T follicular helper cell (primary cell): ENCODE measurements around the gene MYO15B.

Source experiments
- DNase-seq: peaks from one replicate; pipeline ENCODE4 v3.0.0-alpha.2; 2020; ENCODE audit warnings: low read depth

MYO15B gene

DNA sequence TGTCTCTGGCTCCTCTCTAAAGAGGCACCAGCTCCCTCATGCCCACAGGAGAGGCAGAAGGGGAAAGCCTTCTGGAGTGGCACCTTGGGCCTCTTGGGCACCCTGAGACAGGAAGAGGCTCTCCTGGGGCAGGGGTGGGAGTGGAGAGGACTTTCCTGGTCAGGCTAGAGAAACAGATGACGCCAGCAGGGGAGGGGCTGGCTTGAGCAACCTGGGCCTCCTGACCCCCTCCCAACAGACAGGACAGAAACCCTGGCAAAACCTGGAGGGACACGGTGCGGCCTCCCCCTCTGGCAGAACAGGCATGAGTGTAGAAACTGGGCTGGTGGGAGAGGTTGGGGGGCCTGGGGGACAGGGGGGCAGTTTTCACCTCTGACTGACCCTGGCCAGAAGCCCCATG is 51.7 kb downstream of the MYO15B start:
- DNase-seq = no peak

DNA sequence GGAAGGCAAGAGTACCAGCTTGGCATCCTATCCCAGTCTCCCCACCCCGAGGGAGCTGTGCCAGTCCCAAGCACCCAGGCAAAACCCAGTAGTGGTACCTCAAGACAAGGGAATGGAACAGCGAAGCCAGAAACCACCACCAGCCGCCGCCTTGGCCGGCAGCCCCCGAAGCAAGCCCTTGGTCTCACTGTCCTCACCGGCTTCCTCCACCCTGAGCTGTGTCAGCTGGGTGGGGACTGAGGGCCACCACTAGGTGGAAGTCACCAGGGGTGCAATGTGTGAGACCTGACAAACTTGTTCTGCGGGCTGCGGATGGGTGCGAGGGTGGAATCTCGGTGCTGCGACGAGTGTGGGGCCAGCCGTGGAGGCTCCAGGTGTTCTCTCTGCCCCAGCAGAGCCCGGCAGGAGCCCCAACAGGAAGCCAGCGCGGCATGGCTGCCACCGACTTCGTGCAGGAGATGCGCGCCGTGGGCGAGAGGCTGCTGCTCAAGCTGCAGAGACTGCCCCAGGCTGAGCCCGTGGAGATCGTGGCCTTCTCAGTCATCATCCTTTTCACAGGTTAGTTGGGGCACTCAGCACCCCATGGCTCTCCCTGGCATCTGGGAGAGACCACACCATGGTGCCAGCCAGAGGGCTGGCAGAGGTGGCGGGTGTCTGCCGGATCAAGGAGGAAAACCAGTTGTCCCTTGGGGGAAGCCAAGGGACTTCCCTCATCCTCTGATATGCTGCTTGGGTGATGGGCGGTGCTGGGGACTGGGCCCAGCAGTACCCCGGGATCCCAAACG is 52.4 kb downstream of the MYO15B start:
- no peak for DNase-seq

DNA sequence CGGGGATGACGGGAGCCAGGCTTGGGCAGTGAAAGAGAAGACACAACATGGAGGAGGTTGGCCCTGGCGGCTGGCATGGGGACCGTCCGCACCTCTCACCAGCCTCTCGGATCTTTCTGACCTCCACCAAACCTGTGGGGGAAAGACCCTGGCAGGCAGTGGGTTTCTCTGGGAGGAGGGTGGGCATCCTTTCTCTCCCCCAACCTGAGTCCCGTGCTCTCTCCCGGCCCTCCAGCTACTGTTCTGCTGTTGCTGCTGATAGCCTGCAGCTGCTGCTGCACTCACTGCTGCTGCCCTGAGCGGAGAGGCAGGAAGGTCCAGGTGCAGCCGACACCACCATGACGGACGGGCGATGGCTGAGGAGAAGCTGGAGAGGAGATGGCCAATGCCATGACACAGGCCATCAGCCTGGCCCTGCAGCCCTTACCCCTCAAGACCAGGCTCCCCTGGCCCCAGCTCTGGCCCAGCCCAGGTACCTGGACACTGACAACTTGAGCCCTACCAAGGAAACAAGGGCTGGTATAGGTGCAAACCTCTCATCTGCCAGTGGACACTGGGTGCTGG is 53.0 kb downstream of the MYO15B start:
- DNase-seq = no peak

DNA sequence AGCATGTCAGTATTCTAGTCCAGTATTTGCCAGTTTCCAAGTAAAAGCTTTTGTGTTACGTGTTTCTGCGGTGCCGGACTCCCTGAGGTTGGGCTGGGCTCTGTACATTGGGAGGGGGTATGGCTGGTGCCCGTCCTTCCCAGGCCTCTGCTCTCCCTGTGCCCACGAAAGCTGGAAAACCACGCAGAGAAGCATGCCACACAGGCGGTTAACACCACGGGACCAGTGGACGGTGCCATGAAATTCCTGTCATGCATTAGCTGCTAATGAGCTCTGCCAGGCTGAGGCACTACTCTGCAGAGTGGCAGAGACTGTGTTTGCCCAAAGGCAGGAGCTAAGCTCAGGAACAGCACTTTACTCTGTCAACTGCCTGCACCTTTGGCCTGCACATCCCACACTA is 53.7 kb downstream of the MYO15B start:
- DNase-seq = no peak

DNA sequence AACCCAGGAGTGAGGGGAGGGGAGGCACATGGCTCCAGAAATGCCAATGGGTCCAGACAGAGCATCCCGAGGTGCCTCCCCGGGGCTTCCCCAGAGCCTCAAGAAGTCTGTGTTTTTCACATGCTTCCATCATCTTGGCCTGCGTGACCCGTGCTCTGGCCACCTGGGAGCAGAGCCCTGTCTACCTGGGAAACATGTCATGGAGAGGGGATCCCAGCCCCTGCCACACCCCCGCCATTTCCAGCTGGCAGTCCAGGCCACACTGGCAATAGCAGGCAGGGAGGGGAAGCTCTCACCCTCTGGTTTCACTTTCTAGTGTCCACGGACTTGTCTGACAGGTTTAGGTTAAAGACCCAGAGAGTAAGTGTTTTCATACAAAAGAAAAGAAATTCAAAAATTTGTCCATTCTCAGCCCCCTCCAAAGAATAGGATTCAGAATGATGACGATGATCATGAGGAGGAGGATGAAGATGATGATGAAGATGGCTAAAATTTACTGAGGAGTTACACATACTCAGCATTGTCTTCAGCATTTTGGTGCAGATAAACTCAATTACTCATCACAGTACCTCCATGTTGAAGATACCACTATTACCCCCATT is 54.7 kb downstream of the MYO15B start:
- DNase-seq = no peak

DNA sequence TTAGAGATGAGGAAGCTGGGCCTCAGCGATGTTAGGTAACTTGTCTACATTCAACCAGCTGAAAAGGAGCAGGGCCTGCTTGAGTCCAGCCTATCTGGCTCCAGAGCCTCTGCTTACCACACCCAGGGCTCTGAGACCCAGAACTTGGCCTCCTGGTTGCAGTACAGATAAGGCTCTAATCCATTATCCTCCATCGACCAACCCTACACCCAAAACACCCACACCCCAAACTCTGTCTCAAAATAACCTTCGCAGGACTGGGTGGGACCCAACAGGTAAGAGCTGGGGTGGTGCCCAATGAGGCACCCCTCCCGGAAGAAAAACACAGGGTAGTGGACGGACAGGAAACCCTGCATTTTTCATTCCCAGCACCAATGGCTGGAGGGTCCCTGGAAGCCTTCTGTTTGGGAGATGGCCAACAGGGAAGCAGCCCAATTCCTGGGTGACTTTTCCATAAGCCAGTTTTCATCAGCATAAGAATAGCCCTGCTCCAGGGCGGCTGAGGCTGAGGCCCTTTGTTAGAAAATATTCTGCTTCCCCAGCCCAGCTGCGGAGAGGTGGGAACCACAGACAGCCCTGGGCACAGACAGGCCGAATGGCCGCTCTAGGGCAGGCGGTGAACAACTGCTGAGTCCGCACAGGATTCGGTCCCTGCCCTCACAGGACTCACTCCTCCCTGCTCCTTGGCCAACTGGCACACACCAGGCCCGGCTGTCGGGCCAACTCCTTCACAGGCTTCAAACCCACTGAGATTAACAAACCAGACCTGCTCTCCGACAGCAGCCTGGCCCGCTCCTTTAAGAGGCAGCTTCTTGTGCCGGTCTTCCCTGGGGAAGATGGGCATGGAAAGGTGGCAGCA is 55.4 kb downstream of the MYO15B start:
- no peak for DNase-seq

DNA sequence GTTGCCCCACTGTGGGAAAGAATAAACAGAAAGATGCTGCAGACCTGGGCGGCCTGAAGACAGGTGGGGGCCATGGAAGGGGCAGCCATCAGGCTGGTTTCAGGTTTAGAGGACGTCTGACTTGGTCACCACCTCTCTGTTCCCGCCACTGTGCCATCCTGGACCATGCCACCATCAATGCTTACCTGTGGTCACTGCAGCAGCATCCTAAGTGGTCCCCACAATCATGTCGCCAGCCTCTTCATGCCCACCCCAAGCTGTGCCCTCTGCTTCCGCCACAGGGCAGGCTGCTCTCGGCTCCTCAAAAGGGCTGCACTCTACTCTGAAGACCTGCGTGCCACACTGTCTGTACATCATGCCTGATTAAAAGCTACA is 56.0 kb downstream of the MYO15B start:
- DNase-seq = no peak

DNA sequence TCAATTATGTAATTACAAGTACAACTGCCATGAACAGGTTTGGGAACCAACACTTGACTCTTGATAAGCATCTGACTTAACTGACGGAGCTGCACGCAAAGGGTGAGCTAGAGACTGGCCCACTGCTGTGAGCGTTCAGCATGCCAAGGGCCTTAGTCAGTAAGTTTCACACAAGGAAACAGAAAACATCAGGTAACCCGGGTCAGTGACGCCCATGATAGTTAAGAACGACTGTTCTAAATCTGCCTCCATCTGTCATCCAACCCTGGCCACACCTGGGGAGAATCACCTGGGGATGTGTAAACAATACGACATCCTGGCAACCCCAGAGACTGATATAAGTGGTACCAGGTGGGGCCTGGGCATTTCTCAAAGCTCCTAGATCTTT is 57.9 kb downstream of the MYO15B start:
- DNase-seq = no peak

DNA sequence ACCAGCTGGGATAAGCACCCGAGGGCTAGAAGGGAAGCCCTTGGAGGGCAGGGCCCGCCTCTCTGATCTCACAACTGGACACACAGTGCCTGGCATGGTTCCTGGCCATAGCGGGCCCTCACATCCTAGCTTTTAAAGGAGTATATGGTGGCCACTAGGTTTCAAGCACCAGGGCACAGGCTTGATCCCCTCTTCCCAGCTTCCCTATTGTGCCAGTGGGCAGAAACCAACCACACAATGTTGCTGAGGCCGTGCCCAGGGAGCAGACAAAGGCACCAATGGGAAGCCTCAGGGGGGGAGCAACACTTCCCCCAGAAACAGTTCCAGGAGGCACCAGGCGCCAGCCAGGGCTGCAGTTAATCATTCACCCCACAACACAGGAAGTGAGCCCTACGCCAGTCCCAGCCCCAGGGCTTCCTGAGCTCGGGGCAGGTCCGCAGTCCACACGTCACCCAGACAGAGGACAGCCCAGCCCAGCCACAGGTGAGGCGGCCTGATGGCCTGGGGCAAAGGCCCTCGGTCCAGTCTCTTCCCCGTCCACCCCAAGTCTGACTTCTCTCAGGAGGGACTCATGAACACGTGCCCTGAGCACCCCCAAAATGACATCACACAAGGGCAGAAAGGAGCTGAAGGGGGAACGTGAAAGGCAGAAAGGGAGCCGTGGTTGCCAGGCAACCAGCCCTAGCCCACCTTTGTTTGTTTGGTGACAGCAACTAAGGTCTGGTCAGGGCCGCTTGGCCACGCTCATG is 58.5 kb downstream of the MYO15B start:
- no peak for DNase-seq

DNA sequence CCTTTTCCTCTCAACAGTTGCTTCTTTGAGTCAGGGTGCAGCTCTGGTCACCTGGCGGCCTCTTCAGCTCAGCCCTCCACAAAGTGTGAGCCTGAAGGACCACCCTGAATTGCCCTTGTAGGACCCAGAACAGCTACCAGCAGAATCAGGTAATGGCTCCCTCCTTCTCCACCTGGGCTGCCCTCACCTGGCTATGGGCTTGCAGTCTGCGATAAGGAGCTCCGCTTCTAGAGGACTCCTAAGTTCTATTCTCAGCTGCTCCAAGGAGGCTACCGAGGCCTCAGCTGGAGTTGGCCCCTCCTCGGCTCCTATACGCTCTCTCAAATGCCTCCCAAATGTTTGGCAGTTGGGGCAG is 59.0 kb downstream of the MYO15B start:
- DNase-seq = no peak

DNA sequence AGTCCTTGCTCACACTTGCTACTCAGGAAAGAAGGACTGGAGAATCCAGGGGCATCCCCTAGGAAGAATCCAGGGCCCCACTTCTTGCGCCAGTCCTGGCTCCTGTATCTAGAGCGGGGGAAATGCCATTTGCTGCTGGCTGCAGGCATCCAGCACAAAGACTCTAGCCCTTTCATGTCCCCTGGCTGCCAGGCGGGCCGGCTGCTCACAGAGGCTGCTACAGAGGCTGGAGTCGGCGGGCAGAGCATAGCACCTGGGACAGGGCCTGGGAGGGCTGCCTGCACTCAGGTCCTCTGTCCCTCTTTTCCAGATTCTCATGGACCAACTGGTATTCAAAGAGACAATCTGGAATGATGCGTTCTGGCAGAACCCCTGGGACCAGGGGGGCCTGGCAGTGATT is 59.5 kb downstream of the MYO15B start:
- DNase-seq = no peak

DNA sequence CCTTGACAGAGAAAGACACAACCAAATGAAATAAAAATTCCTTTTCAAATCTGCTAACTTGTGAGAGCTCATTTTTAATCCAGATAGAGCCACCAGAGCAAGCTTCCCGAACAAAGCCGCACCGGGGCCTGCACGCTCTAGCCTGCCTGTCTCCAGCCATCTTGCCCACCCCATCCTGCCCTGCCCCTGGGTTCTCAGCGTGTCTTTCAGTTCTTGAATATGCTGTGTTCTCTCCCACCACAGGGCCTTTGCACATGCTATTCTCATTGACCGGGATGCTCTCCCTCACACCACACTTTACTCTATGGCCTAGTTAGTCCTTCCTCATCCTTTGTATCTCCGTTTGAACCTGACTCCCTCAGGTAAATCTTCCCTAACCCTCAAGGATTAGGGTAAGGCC is 60.3 kb downstream of the MYO15B start:
- DNase-seq = no peak

DNA sequence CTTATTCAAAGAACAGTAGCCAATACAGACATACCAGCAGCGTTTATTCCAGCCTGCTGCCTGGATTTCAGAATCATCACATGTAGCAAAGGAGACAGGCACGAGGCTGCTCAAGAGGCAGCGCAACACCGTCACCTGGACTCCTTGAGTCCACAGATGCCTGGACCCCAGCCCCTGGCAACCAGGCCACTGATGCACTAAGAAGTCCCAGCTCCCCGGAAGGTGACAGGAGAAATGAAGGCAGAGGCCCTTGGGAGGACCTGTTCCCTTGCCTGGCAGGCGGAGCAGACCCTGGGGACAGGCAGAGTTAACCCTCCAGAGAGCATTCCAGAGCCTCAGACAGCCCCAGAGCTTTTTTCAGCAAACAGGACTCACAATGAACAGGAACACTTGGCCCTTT is 62.1 kb downstream of the MYO15B start:
- no peak for DNase-seq

DNA sequence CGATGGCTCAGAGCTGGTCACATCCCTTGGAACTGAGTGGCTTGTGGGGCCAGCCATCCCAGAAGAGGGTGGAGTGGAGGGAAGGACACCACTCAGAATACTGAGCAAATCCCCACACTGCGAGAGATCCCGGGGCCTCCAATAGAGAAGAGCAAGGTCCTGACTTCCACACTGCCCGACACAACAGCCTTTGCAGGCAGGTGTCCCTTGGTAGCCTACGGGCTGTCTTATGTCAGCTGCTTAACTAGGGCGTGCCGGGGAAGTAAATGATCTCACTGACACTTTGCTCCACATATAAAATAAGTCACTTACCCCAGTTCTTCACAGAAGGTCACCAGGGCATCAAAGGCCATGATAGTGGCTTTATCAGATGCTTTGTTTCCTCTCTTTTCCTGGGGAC is 63.3 kb downstream of the MYO15B start:
- no peak for DNase-seq

DNA sequence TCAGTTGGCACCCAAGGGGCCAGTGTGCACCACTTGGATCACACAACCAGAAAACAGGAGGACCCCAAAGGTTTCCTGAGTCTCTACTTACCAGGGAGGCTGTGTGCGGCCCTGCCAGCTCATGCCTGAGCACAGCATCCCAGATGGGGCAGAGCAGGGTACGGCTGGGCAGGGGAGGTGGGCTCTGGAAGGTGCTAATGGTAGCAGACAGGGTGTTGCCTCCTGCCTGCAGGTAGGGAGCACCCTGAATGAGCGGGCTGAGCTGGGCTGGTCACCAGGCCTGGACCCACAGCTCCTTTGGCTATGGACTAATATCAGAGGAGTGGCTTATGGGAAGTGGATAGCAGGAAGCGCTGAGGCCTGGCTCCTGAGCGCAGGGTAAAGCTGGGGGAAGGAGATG is 64.7 kb downstream of the MYO15B start:
- no peak for DNase-seq

DNA sequence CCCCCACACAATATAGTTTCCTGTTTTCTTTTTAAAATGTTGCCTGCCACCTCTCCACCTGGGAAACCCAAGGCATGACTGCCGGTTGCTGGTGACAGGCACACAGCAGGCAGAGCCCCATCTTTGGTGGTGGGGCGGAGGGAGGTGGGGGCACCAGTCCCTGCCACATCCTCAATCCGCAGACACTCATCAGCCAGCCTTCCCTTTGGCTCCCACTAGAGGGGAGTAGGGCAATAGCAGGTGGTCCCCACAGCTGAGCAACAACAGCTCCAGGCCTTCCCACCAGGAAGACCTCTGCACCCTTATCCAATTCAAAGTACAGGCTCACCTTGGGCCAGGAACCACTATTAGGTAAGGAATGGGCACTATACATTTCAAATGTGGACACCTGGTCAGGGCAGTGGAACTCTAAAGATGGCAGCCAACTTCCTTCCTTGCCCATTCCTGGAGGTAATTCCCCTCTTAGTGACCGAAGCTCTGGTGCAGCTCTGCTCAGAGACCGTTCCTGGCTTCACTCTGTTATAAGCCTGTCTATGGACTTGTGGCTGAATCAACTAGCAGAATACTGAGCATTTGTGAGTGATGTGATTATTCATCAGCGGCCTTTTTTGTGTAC is 65.4 kb downstream of the MYO15B start:
- no peak for DNase-seq

DNA sequence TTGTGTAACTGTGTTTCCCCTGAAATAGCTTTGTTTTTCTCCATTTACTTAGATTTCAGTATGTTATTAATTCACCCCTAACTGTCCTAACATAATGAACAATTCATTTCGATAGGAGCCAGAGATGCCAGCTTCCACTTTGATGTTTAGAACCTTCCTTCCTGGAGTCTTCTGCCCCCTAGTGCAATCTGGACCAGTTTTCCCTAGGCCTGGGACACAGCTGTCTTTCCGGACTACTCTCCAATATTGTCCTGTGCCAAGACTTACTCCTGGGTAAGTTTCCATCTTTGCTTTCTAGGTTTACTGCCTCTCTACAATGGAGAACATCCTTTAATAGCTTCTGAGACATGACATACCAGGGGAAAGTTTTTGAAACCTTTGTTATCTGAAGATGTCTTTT is 66.6 kb downstream of the MYO15B start:
- no peak for DNase-seq

DNA sequence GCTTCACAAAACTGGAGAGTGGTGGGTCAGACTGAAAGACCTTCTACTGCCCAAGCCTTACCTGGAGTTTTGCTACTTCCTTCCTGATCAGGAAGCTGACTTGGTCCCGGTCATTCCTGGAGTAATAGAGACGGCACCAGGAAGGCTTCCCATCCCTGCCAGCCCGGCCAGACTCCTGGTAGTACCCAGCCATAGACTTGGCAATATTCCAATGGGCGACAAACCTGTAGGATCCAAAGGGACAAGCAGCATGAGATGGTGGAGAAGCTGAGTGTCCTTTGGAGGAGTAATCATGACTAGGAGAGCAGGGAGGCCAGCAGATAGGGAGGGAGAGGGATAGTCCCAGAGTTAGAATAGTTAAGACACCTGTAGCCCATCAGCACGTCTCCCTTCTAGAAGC is 70.6 kb downstream of the MYO15B start:
- DNase-seq = no peak

DNA sequence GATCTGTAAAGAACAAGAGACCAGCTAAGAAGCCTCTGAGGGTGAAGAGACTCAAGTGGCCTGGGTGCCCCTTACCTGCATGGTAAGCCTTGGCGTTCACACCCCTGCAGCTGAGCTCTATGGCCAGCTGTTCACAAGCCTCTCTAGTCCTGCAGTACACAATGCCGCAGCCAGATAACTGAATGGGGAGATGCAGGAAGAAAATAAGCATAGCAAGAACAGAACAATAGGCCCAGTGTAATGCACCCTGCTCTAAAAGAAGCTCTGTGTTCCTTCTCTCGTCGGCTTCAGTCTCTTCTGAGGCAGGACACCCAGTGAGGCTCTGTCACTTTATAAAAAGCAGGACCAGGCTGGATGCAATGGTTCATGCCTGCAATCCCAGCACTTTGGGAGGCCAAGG is 73.9 kb downstream of the MYO15B start:
- DNase-seq = no peak

DNA sequence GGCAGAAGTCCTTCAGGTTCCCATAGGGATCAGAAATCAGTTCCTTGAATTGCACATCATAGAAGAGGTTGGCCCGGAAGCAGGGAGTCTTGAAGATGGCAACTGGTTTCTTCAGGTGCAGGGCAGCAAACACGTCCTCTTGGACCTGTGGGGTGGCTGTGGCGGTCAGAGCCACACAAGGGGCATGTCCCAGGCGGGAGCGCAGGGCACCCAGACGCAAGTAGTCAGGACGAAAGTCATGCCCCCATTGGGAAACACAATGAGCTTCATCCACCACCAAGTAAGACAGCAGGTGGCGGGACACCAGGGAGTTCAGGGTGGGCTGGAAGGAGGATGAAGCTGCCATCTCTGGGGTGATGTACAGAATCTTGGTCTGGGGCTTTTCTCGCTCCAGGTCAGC is 74.9 kb downstream of the MYO15B start:
- no peak for DNase-seq

DNA sequence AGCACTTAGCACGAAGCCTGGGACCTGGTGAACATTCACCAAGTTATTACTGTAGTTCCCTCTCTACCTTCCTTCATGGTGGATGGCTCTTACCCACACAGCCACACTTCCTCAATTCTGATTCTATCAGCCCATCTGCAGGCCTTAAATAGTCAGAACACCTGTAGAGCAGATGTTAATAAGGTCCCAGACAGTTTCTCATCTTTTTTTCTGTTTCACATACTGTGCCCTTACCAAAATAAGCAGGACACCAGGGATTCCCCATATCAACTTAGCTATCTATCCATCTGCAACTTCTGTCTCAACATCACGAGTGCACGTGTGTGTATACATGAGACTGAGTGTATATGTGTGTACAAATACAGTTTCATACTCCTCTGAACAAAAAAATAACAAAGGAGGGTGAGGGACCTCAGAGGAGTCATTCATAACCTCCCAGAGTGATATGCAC is 76.5 kb downstream of the MYO15B start:
- no peak for DNase-seq

DNA sequence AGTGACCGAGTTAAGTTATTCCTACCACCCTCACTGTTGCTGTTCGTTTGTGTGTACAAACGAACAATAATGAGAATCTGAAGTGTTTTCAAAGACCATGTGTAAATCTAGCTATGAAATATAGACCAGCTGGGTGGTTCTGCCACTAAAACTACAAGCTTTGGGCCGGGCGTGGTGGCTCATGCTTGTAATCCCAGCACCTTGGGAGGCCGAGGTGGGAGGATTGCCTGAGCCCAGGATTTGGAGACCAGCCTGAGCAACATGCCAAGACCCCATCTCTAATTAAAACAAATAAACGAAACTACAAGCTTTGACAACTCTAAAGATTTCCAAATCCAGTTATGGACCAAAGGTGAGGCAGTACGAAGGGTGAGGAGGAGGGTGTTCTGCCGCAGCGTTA is 78.4 kb downstream of the MYO15B start:
- DNase-seq = no peak
